VCaP (cell line): Measurements from ENCODE around the gene XRCC1.

ENCODE experiments used
- H3K27ac ChIP-seq: fragments of 450-650 bp; 2 replicates; pipeline ENCODE4 v1.5.1; 2017
- TF ChIP-seq, protein P1 (sequence below): fragments of 450-650 bp; conservative IDR thresholded peaks from 2 replicates; pipeline ENCODE4 v1.5.1; 2017; ENCODE audit warnings: mild to moderate bottlenecking, moderate library complexity

The XRCC1 gene

DNA sequence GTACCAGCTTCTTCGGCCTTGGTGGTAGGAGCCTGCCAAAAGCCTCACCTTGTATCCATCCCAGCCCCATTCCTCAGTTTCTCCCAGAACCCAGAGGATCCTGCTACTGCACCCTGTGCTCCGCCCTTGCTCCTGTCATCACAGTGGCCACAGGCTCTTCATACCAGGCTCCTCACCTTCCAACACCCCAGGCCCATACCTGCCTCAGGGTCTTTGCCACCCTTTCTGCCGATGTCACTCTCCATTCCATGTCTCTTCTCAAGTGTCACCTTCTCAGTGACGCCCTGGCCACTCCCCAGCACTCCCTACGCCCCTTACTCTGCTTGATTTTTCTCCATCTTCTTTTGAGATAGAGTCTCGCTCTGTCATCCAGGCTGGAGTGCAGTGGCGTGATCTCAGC lies 34.5 kb upstream of the XRCC1 start:
- TF ChIP-seq, protein P1, sequence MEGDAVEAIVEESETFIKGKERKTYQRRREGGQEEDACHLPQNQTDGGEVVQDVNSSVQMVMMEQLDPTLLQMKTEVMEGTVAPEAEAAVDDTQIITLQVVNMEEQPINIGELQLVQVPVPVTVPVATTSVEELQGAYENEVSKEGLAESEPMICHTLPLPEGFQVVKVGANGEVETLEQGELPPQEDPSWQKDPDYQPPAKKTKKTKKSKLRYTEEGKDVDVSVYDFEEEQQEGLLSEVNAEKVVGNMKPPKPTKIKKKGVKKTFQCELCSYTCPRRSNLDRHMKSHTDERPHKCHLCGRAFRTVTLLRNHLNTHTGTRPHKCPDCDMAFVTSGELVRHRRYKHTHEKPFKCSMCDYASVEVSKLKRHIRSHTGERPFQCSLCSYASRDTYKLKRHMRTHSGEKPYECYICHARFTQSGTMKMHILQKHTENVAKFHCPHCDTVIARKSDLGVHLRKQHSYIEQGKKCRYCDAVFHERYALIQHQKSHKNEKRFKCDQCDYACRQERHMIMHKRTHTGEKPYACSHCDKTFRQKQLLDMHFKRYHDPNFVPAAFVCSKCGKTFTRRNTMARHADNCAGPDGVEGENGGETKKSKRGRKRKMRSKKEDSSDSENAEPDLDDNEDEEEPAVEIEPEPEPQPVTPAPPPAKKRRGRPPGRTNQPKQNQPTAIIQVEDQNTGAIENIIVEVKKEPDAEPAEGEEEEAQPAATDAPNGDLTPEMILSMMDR: no peak
- H3K27ac ChIP-seq: no peak overlapping the region

DNA sequence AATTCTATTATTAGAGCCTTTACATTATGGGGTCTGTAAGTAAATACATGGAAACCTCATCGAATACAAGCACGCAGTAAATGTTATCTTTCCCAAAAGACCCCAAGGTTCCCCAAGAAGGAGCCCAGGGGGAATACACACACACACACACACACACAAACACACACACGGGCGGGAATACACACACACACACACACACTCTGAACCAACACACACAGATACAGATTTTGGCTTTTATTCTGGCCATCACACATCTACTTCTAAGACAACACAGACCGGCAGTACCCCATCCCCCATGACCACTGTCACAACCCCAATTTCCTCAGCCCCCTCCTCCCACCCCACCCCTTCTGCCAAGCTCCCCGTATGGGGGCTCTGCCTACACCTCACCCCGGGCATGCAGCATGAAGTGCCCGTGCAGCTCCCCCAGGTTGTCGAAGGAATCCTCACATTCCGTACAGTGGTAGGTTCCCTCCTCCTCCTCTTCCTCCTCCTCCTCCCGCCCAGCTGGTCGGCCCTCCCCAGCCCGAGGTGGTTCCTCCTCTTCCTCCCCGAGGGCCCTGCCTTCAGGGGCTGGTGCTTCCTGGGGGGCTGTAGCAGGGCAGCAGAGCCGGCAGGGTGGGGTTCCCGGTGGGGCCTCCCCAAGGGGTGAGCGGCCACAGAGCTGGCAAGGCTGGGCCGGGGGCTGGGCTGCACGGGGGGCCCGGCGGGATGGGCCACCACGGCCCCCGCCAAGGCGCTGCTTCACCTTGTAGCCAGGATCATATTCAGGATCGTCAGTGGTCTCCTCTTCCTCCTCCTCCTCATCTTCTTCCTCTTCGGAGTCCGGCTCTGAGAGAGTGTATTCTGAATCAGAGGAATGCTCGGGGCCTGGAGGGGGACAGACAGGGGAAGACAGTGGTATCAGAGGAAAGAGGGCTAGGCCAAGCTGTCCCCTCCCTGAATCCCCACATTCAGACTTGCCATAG lies 32.2 kb upstream of the XRCC1 start:
- TF ChIP-seq, protein P1: no peak
- H3K27ac ChIP-seq: no peak overlapping the region

DNA sequence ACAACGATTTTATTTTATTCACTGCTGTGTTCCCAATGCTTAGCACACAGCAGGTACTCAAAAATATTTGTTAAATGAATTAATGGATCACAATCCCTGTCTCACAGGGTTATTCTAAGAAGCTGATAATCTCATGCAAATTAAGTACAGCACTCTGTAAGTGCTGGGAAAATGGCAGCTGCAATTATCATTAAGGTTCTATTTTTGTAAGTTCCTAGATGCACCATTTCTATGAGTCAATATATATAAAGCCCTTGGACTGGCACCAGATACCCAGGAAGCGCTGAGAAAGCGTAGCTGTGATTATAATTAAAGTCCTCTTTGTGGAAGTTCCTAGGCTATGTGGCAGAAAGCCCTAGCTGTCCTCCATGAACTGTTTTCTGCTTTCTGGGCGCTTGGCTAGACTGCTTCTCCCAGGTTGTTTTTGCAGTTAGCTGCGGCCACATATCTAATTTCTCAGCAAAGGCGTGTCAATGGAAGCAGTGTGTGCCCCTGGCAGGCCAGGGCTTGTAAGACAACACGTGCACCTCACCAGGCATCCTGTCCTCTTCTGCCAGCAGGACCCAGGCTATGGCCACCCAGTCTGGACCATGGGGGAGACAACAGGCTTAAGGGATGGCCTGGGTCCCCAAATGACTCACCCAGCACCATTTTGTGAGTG lies 31.4 kb upstream of the XRCC1 start:
- no peak overlapping the region for H3K27ac ChIP-seq
- TF ChIP-seq, protein P1: no peak

DNA sequence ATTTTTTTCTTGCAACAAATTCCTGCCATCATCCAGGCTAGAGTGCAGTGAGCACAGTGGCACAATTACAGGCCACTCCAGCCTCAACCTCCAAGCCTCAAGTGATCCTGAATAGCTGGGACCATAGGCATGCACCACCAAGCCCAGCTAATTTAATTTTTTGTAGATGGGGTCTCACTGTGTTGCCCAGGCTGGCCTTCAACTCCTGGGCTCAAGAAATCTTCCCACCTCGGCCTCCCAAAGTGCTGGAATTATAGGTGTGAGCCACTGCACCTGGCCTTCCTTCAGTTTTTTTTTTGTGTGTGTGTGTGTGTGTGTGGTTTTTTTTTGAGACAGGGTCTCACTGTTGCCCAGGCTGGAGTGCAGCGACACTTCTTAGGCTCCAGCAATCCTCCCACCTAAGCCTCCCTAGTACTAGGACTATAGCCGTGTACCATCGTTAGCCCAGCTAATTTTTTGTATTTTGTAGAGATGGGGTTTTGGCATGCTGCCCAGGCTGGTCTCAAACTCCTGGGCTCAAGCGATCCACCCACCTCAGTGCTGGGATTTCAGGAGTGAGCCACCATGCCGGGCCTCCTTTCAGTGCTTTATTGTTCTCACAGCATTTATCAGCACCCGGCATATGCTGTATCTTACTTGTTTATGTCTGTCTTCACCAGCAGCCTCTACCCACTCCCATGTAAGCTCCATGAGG lies 30.7 kb upstream of the XRCC1 start:
- TF ChIP-seq, protein P1: no peak
- no peak overlapping the region for H3K27ac ChIP-seq

DNA sequence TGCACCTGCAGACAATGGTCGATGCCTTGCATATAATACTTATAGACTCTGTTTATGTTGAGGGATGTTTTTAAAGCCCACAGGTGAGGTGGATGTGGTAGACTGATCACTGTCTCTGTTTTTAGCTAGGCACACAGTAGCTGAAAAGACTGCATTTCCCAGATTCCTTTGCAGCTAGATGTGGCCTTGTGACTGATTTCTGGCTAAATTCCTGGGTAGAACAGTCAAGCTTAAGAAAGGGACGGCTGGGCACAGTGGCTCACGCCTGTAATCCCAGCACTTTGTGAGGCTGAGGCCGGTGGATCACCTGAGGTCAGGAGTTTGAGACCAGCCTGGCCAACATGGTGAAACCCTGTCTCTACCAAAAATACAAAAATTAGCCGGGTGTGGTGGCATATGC lies 25.0 kb upstream of the XRCC1 start:
- peak overlapping the region; percentile 56 for H3K27ac ChIP-seq

GRCh38 chr19:43599635-43600295 lies 24.4 kb upstream of the XRCC1 start:
- TF ChIP-seq, protein P1: no peak; the same call in 1 of the 2 replicates
- H3K27ac ChIP-seq: peak overlapping the region; percentile 56

GRCh38 chr19:43598445-43599240 lies 23.3 kb upstream of the XRCC1 start:
- H3K27ac ChIP-seq: no peak overlapping the region; the same call in 1 of the 2 replicates
- TF ChIP-seq, protein P1: no peak
